ENCODE results near the gene LLGL2.

DNA sequence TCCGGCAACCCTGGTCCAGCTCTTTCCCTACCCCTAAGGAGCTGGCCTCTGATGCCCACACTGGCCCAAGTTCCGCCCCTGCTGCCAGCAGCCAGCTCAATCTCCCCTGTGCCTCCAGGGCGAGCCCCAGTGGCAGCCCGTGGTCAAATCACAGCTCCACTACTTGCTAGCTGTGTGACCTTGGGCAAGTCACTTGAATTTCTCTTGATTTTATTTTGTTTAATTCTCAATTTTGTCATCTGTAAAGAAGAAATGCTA is 20.4 kb upstream of the LLGL2 start:
- TF ChIP-seq, protein P1, sequence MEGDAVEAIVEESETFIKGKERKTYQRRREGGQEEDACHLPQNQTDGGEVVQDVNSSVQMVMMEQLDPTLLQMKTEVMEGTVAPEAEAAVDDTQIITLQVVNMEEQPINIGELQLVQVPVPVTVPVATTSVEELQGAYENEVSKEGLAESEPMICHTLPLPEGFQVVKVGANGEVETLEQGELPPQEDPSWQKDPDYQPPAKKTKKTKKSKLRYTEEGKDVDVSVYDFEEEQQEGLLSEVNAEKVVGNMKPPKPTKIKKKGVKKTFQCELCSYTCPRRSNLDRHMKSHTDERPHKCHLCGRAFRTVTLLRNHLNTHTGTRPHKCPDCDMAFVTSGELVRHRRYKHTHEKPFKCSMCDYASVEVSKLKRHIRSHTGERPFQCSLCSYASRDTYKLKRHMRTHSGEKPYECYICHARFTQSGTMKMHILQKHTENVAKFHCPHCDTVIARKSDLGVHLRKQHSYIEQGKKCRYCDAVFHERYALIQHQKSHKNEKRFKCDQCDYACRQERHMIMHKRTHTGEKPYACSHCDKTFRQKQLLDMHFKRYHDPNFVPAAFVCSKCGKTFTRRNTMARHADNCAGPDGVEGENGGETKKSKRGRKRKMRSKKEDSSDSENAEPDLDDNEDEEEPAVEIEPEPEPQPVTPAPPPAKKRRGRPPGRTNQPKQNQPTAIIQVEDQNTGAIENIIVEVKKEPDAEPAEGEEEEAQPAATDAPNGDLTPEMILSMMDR (IDR thresholded peaks at IDR 0.05) = no peak
- no peak for TF ChIP-seq EZH2 (IDR thresholded peaks at IDR 0.05)
- TF ChIP-seq EZH2phosphoT487 (IDR thresholded peaks at IDR 0.05) = no peak

Measured in neural progenitor cell (in vitro differentiated cells).